PC-3 (cell line): ENCODE data around the gene DCUN1D1. TPM values are rescaled to one million over a fixed set of nuclear protein-coding genes. Genes with fewer than 3 reads are reported as not detected.

Experiments used
- ATAC-seq: fragments of 200-7000 bp; cut with Tn5 transposase; 2 replicates; pipeline ENCODE4 v1.9.1; 2020; ENCODE audit warnings: mild to moderate bottlenecking, moderate library complexity
- BruUV-seq: library from RNA; stranded (reverse); fragments of 400-500 nt; replicated peaks from 2 replicates; lab custom pipeline; 2021; lab: Mats Ljungman, UMichigan
- CTCF ChIA-PET: fragments of 300-600 bp; sonication (Branson Sonifier 250); formaldehyde crosslinking; loops from one replicate; lab custom pipeline; 2022; ENCODE audit warnings: antibody characterized with exemption; lab: Charles Lee
- POLR2A ChIA-PET: fragments of 300-600 bp; sonication (Branson Sonifier 250); formaldehyde crosslinking; loops from one replicate; lab custom pipeline; 2022; ENCODE audit warnings: antibody characterized with exemption; ENCODE audit not compliant: unreplicated experiment; lab: Charles Lee
- DNase-seq: peaks from one replicate; pipeline ENCODE4 v3.0.0-alpha.2; 2015
- H2AFZ ChIP-seq: fragments of 300-600 bp; sonication (generic); 2 replicates; pipeline ENCODE4 v1.6.0; 2016; ENCODE audit warnings: antibody characterized with exemption, low read length
- H3F3A ChIP-seq: fragments of 300-600 bp; sonication (generic); one replicate; pipeline ENCODE4 v1.6.0; 2017; ENCODE audit warnings: antibody characterized with exemption, low read length, control low read depth, mild to moderate bottlenecking; ENCODE audit not compliant: unreplicated experiment
- H3K27ac ChIP-seq: fragments of 300-600 bp; sonication (generic); 2 replicates; pipeline ENCODE4 v1.5.1; 2016; ENCODE audit warnings: mild to moderate bottlenecking, low read length
- H3K27me3 ChIP-seq: fragments of 300-600 bp; sonication (generic); 2 replicates; pipeline ENCODE4 v1.6.1; 2016; ENCODE audit warnings: low read length, mixed read lengths
- H3K36me3 ChIP-seq: fragments of 300-600 bp; sonication (generic); 2 replicates; pipeline ENCODE4 v1.6.1; 2016; ENCODE audit warnings: low read depth, mixed run types, low read length, mixed read lengths
- H3K4me1 ChIP-seq: fragments of 300-600 bp; sonication (generic); 2 replicates; pipeline ENCODE4 v1.5.1; 2016; ENCODE audit warnings: low read length; ENCODE audit not compliant: insufficient read depth
- H3K4me2 ChIP-seq: fragments of 300-600 bp; sonication (generic); 2 replicates; pipeline ENCODE4 v1.6.0; 2016; ENCODE audit warnings: low read length
- H3K4me3 ChIP-seq: fragments of 300-600 bp; sonication (generic); 2 replicates; pipeline ENCODE4 v1.5.1; 2016; ENCODE audit warnings: mild to moderate bottlenecking, low read length, mixed read lengths
- H3K79me2 ChIP-seq: fragments of 300-600 bp; sonication (generic); 2 replicates; pipeline ENCODE4 v1.6.1; 2017; ENCODE audit warnings: low read length, mixed read lengths
- H3K9ac ChIP-seq: fragments of 300-600 bp; sonication (generic); 2 replicates; pipeline ENCODE4 v1.6.0; 2016; ENCODE audit warnings: mild to moderate bottlenecking, low read length
- H3K9me2 ChIP-seq: fragments of 300-600 bp; sonication (generic); replicated peaks from 2 replicates; pipeline ENCODE4 v1.6.1; 2016; ENCODE audit warnings: mixed run types, low read length, mixed read lengths
- H3K9me3 ChIP-seq: fragments of 300-600 bp; sonication (generic); 2 replicates; pipeline ENCODE4 v1.6.1; 2016; ENCODE audit warnings: low read length, mixed read lengths
- H4K20me1 ChIP-seq: fragments of 300-600 bp; sonication (generic); 2 replicates; pipeline ENCODE4 v1.6.1; 2016; ENCODE audit warnings: low read length, mixed read lengths
- EZH2 ChIP-seq: fragments of 300-600 bp; sonication (generic); IDR thresholded peaks from one replicate; pipeline ENCODE4 v1.6.1; 2017; ENCODE audit warnings: antibody characterized with exemption, mild to moderate bottlenecking, low read length; ENCODE audit not compliant: unreplicated experiment
- EZH2phosphoT487 ChIP-seq: fragments of 300-600 bp; sonication (generic); IDR thresholded peaks from 2 replicates; pipeline ENCODE4 v1.6.1; 2018; ENCODE audit warnings: mild to moderate bottlenecking, antibody characterized with exemption, low read length, borderline replicate concordance
- intact Hi-C: fragments of 100-400 bp; cut with micrococcal nuclease; formaldehyde crosslinking; loops from 2 replicates; pipeline ENCODE4 v1.9.0; 2023
- total RNA-seq: library from RNA; depleted of rRNA; stranded (reverse); fragments of >200 nt; gene quantifications from 2 replicates; pipeline ENCODE4 v1.2.3, GENCODE V29; 2014
- TF ChIP-seq, protein P1 (sequence below): fragments of 300-600 bp; sonication (generic); conservative IDR thresholded peaks from 2 replicates; pipeline ENCODE4 v1.5.1; 2017; ENCODE audit warnings: antibody characterized with exemption, low read depth, mild to moderate bottlenecking, low read length

DCUN1D1 gene
- total RNA-seq, 1 experiment from 2014 or later, result 39.7 TPM

GRCh38 chr3:182941719-182942118, 38.6 kb downstream of the DCUN1D1 start:
- Histone ChIP-seq H3K9ac (no peak overlapping the region), H4K20me1 (no peaks in the 10 kb centered on the region), H2AFZ (no peak overlapping the region), H3K4me1 (no peaks in the 10 kb centered on the region), H3K79me2 (no peaks in the 10 kb centered on the region), H3F3A (no peaks in the 10 kb centered on the region), H3K9me2 (no peaks in the 10 kb centered on the region), H3K9me3 (no peaks in the 10 kb centered on the region), H3K4me2 (no peak overlapping the region), H3K27ac (no peak overlapping the region), H3K4me3 (no peak overlapping the region), H3K27me3 (no peaks in the 10 kb centered on the region), H3K36me3 (peaks cover 18% of the 10 kb centered on the region)
- TF ChIP-seq, protein P1, sequence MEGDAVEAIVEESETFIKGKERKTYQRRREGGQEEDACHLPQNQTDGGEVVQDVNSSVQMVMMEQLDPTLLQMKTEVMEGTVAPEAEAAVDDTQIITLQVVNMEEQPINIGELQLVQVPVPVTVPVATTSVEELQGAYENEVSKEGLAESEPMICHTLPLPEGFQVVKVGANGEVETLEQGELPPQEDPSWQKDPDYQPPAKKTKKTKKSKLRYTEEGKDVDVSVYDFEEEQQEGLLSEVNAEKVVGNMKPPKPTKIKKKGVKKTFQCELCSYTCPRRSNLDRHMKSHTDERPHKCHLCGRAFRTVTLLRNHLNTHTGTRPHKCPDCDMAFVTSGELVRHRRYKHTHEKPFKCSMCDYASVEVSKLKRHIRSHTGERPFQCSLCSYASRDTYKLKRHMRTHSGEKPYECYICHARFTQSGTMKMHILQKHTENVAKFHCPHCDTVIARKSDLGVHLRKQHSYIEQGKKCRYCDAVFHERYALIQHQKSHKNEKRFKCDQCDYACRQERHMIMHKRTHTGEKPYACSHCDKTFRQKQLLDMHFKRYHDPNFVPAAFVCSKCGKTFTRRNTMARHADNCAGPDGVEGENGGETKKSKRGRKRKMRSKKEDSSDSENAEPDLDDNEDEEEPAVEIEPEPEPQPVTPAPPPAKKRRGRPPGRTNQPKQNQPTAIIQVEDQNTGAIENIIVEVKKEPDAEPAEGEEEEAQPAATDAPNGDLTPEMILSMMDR, result no peak
- no peak for TF ChIP-seq EZH2
- no peak for ATAC-seq
- no peak for DNase-seq
- POLR2A ChIA-PET, result no interaction called here
- CTCF ChIA-PET, result no interaction called here
- no TSS peak for BruUV-seq
- intact Hi-C loops, result no loop called here

GRCh38 chr3:182940266-182940808, 40.0 kb downstream of the DCUN1D1 start:
- Histone ChIP-seq H2AFZ (no peak overlapping the region), H3K4me1 (no peaks in the 10 kb centered on the region), H3K27me3 (no peaks in the 10 kb centered on the region), H3K9me2 (no peaks in the 10 kb centered on the region), H3K4me2 (no peak overlapping the region), H3F3A (no peaks in the 10 kb centered on the region), H3K4me3 (no peak overlapping the region), H3K9ac (no peak overlapping the region), H4K20me1 (no peaks in the 10 kb centered on the region), H3K9me3 (no peaks in the 10 kb centered on the region), H3K79me2 (no peaks in the 10 kb centered on the region), H3K27ac (no peak overlapping the region), H3K36me3 (peaks cover 9% of the 10 kb centered on the region)
- intact Hi-C loops, result no loop called here
- DNase-seq (no peak), ATAC-seq (no peak)
- ChIA-PET POLR2A (interaction anchor here (0.6 kb wide), 1 partner anchor 213 kb away, joined by 8 read pairs; no protein-coding TSS in a partner anchor), CTCF (no interaction called here)
- TF ChIP-seq, protein P1, result no peak
- TF ChIP-seq EZH2 (no peak), EZH2phosphoT487 (no peak)
- no TSS peak for BruUV-seq

- POLR2A ChIA-PET, result interaction anchor here (0.5 kb wide), 1 partner anchor 64 kb away, joined by 5 read pairs; no protein-coding TSS in a partner anchor
- no peak overlapping the region for H3K4me3 ChIP-seq
- H3K27ac ChIP-seq, result no peak overlapping the region
- DNase-seq, result no peak
- no peaks in the 10 kb centered on the region; the same call in 1 of the 2 replicates for H3K36me3 ChIP-seq
- no peaks in the 10 kb centered on the region for H3K79me2 ChIP-seq
- no peak overlapping the region for H3K4me2 ChIP-seq
- no peaks in the 10 kb centered on the region for H3K9me3 ChIP-seq
- ATAC-seq, result no peak
- H4K20me1 ChIP-seq, result no peaks in the 10 kb centered on the region
- BruUV-seq, result no TSS peak
- no peaks in the 10 kb centered on the region for H3K4me1 ChIP-seq
- CTCF ChIA-PET, result no interaction called here
- no peak for TF ChIP-seq EZH2
- no peak for TF ChIP-seq EZH2phosphoT487
- TF ChIP-seq, protein P1, result no peak
- no peaks in the 10 kb centered on the region for H3F3A ChIP-seq
- intact Hi-C loops, result no loop called here
- no peaks in the 10 kb centered on the region for H3K9me2 ChIP-seq
- H2AFZ ChIP-seq, result no peak overlapping the region
- no peaks in the 10 kb centered on the region for H3K27me3 ChIP-seq
- no peak overlapping the region for H3K9ac ChIP-seq
These were observed 42.9 kb downstream of the DCUN1D1 start for GRCh38 chr3:182937293-182938051.
